Measurements from ENCODE around the gene KATNIP.

DNA sequence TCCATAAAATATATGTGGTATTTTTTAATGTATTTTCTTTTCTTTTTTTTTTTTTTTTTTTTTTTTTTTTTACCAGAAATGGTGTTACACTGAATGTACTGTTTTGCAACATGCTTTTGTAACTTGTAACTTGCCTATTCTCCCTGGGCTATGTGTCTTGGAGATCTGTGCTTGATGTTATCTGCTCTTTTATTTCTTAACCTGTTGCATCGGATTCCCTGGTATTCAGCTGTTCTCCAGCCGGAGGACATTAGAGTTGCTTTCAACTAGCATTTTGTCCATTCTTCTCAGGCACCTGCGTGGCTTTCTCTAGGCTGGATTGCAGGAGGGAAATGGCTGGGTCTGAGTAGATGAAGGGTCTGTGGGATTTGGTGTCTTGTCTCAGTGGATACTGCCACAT, 47.4 kb downstream of the KATNIP start:
- TF ChIP-seq, protein P1, sequence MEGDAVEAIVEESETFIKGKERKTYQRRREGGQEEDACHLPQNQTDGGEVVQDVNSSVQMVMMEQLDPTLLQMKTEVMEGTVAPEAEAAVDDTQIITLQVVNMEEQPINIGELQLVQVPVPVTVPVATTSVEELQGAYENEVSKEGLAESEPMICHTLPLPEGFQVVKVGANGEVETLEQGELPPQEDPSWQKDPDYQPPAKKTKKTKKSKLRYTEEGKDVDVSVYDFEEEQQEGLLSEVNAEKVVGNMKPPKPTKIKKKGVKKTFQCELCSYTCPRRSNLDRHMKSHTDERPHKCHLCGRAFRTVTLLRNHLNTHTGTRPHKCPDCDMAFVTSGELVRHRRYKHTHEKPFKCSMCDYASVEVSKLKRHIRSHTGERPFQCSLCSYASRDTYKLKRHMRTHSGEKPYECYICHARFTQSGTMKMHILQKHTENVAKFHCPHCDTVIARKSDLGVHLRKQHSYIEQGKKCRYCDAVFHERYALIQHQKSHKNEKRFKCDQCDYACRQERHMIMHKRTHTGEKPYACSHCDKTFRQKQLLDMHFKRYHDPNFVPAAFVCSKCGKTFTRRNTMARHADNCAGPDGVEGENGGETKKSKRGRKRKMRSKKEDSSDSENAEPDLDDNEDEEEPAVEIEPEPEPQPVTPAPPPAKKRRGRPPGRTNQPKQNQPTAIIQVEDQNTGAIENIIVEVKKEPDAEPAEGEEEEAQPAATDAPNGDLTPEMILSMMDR (optimal IDR thresholded peaks at IDR 0.05 in 1 of 3, IDR thresholded peaks at IDR 0.05 in 1 of 3, conservative IDR thresholded peaks at IDR 0.05 in 1 of 3; ENCODE audit: extremely low read depth in 1 of 3, insufficient read depth in 2 of 3, low read length in 3 of 3), result no peak
- no peak for TF ChIP-seq EZH2 (IDR thresholded peaks at IDR 0.05; ENCODE audit: low read length)
